Mesothelial cell of epicardium (in vitro differentiated cells): ENCODE results near the gene LSM14A. TPM values are rescaled to one million over a fixed set of nuclear protein-coding genes. Genes with fewer than 3 reads are reported as not detected.
"Not testable (repeated sequence)": the region's sequence is repeated elsewhere in the genome, so short reads cannot be mapped to it uniquely, and the experiment has no call there.

ENCODE experiments used
- DNase-seq, 2 experiments: peaks; one replicate each; pipeline ENCODE4 v3.0.0; 2021; ENCODE audit warnings: low spot score in 2 of 2; ENCODE audit not compliant: unreplicated experiment in 2 of 2
- H3K27ac Mint-ChIP-seq: 2 replicates; pipeline ENCODE4 v1.8.0; 2021; ENCODE audit warnings: mixed read lengths
- H3K27me3 Mint-ChIP-seq: 2 replicates; pipeline ENCODE4 v1.8.0; 2021; ENCODE audit warnings: low read depth, mixed read lengths
- H3K36me3 Mint-ChIP-seq: 2 replicates; pipeline ENCODE4 v1.8.0; 2021; ENCODE audit warnings: mixed read lengths
- H3K4me1 Mint-ChIP-seq: 2 replicates; pipeline ENCODE4 v1.8.0; 2021; ENCODE audit warnings: mixed read lengths
- H3K4me3 Mint-ChIP-seq: 2 replicates; pipeline ENCODE4 v1.8.0; 2021; ENCODE audit warnings: mild to moderate bottlenecking, moderate library complexity, mixed read lengths
- H3K9me3 Mint-ChIP-seq: 2 replicates; pipeline ENCODE4 v1.8.0; 2021; ENCODE audit warnings: mixed read lengths
- CTCF ChIP-seq: fragments of 200-600 bp; sonication (generic); IDR thresholded peaks from one replicate; pipeline ENCODE4 v1.5.0; 2021; ENCODE audit warnings: antibody characterized with exemption; ENCODE audit not compliant: unreplicated experiment
- total RNA-seq: library from RNA; stranded (reverse); gene quantifications from 3 replicates; pipeline ENCODE4 v1.2.1, GENCODE V29; 2021

Gene LSM14A
- total RNA-seq, 1 donor from 2014 or later, result 153 TPM

- Mint-ChIP-seq H3K27me3 (no peaks in the 10 kb centered on the region), H3K4me3 (no peak overlapping the region), H3K4me1 (peaks cover 4% of the 10 kb centered on the region), H3K36me3 (peaks cover 3% of the 10 kb centered on the region), H3K27ac (no peak overlapping the region), H3K9me3 (no peaks in the 10 kb centered on the region)
- no peak for DNase-seq
- no peak for TF ChIP-seq CTCF
Measured at GRCh38 chr19:34243876-34244578, 71.7 kb downstream of the LSM14A start.

GRCh38 chr19:34244611-34245299, 72.5 kb downstream of the LSM14A start:
- no peak for TF ChIP-seq CTCF
- H3K4me3 Mint-ChIP-seq, result no peak overlapping the region
- H3K27me3 Mint-ChIP-seq, result no peaks in the 10 kb centered on the region
- H3K27ac Mint-ChIP-seq, result no peak overlapping the region
- H3K9me3 Mint-ChIP-seq, result no peaks in the 10 kb centered on the region
- peaks cover 3% of the 10 kb centered on the region for H3K36me3 Mint-ChIP-seq
- peaks cover 4% of the 10 kb centered on the region for H3K4me1 Mint-ChIP-seq
- DNase-seq, result no peak

GRCh38 chr19:34246340-34246739, 74.0 kb downstream of the LSM14A start:
- Mint-ChIP-seq H3K36me3 (peaks cover 3% of the 10 kb centered on the region), H3K4me3 (no peak overlapping the region), H3K4me1 (peaks cover 4% of the 10 kb centered on the region), H3K27me3 (no peaks in the 10 kb centered on the region), H3K27ac (peak overlapping the region; percentile 50), H3K9me3 (no peaks in the 10 kb centered on the region)
- no peak for TF ChIP-seq CTCF
- no peak for DNase-seq

- H3K36me3 Mint-ChIP-seq, result peaks cover 2% of the 10 kb centered on the region
- no peak overlapping the region for H3K27ac Mint-ChIP-seq
- H3K4me3 Mint-ChIP-seq, result no peak overlapping the region
- no peaks in the 10 kb centered on the region for H3K9me3 Mint-ChIP-seq
- peaks cover 4% of the 10 kb centered on the region for H3K4me1 Mint-ChIP-seq
- no peaks in the 10 kb centered on the region for H3K27me3 Mint-ChIP-seq
- no peak for TF ChIP-seq CTCF
- DNase-seq, result no peak
Measured at GRCh38 chr19:34248941-34249340, 76.6 kb downstream of the LSM14A start.

- Mint-ChIP-seq H3K27ac (peak overlapping the region; percentile 96), H3K4me1 (peaks cover 25% of the 10 kb centered on the region)
- not testable (repeated sequence) for DNase-seq
Measured at GRCh38 chr19:34253167-34253566, 80.9 kb downstream of the LSM14A start.

GRCh38 chr19:34253681-34254045, 81.4 kb downstream of the LSM14A start:
- Mint-ChIP-seq H3K27ac (peak overlapping the region; percentile 96), H3K4me3 (peak overlapping the region; percentile 87), H3K4me1 (peaks cover 26% of the 10 kb centered on the region)
- H3K27me3 Mint-ChIP-seq, H3K9me3 Mint-ChIP-seq, H3K36me3 Mint-ChIP-seq, DNase-seq: not testable (repeated sequence)

More at GRCh38 chr19:34253167-34253566, 80.9 kb downstream of the LSM14A start:
- H3K9me3 Mint-ChIP-seq, H3K36me3 Mint-ChIP-seq, H3K27me3 Mint-ChIP-seq: not testable (repeated sequence)
- H3K4me3 Mint-ChIP-seq, result peak overlapping the region; percentile 87
